ENCODE data around the gene HPCAL1.

Gene HPCAL1

GRCh38 chr2:10466801-10467200 lies 164.1 kb downstream of the HPCAL1 start:
- no peak for DNase-seq (ENCODE audit: low spot score)

GRCh38 chr2:10467401-10467800 lies 164.7 kb downstream of the HPCAL1 start:
- no peak for DNase-seq (ENCODE audit: low spot score)

GRCh38 chr2:10469301-10469700 lies 166.6 kb downstream of the HPCAL1 start:
- DNase-seq (ENCODE audit: low spot score): no peak

GRCh38 chr2:10469955-10470608 lies 167.4 kb downstream of the HPCAL1 start:
- DNase-seq (ENCODE audit: low spot score): no peak

- no peak for DNase-seq (ENCODE audit: low spot score)
Measured at GRCh38 chr2:10471046-10471571, 168.4 kb downstream of the HPCAL1 start.

GRCh38 chr2:10471955-10472354 lies 169.3 kb downstream of the HPCAL1 start:
- no peak for DNase-seq (ENCODE audit: low spot score)

- DNase-seq (ENCODE audit: low spot score): no peak
Measured at GRCh38 chr2:10473121-10473756, 170.5 kb downstream of the HPCAL1 start.

GRCh38 chr2:10475221-10475722 lies 172.6 kb downstream of the HPCAL1 start:
- no peak for DNase-seq (ENCODE audit: low spot score)

GRCh38 chr2:10475811-10476660 lies 173.3 kb downstream of the HPCAL1 start:
- DNase-seq (ENCODE audit: low spot score): no peak

GRCh38 chr2:10476723-10477442 lies 174.2 kb downstream of the HPCAL1 start:
- DNase-seq (ENCODE audit: low spot score): no peak
